Stimulated activated CD4-positive, alpha-beta T cell treated with anti-CD3 and anti-CD28 coated beads, TNF-alpha, amount 100 ng/mL, for 1 hour (primary cell): ENCODE data around the gene OR51D1.

Experiments
- DNase-seq, 3 donors: peaks; one replicate each; pipeline ENCODE4 v3.0.0-alpha.2; 2020; ENCODE audit warnings: low read depth in 3 of 3, low spot score in 1 of 3

Gene OR51D1

DNA sequence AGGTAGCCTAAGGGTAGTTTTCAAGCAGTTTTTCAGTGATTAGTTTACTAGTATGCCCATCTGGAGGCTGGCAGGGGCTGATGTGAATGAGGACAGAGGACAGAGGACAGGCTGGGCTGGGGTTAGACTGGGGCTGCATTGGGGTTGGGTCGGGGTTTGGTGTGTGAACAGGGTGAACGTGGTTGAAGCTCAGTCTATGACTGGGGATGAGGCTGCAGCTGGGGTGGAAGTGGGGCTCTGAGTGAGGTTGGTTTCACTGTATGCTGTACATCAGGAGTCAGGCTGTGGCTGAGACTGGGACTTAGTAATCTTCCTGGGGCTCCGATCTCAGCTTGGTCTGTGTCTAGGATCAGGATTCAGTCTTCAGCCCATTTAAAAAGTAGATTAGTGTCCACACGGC lies 7.0 kb downstream of the OR51D1 start:
- no peak for DNase-seq

DNA sequence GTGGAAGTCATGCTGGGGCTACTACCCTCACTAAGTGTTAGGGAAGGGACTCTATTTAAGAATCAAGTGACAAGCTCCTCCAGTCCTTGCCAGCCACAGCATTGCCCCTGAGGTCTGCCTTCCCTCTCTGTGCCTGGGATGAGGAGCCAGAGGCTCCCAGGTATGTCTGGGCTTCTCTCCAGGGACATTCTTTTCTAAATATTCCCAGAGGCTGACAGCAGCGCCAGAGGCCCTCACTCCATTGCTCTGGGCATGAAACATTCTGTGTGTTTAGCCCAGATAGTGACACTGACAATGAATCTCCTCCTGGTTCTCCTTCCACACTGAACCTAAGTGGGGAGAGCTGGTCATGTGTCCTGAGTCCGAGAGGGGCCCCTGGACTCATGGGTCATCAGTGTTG lies 8.7 kb downstream of the OR51D1 start:
- DNase-seq, result no peak

GRCh38 chr11:4647766-4648165 lies 10.5 kb downstream of the OR51D1 start:
- no peak for DNase-seq

DNA sequence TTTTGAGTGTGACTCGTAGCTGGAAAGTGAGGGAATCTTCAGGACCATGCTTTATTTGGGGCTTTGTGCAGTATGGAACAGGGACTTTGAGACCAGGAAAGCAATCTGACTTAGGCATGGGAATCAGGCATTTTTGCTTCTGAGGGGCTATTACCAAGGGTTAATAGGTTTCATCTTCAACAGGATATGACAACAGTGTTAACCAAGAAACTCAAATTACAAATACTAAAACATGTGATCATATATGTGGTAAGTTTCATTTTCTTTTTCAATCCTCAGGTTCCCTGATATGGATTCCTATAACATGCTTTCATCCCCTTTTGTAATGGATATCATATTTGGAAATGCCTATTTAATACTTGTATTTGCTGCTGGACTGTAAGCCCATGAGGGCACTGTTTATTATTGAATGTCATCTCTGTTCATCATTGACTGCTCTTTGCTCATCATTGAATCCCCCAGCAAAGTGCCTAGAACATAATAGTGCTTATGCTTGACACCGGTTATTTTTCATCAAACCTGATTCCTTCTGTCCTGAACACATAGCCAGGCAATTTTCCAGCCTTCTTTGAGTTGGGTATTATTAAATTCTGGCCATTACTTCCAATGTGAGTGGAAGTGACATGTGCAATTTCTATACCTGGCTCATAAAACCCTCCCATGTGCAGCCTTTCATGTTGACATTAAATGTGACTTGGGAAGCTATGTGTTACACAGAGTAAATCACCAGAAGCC lies 17.5 kb downstream of the OR51D1 start:
- DNase-seq, result no peak

- no peak for DNase-seq
Observed at GRCh38 chr11:4658629-4659445, 21.6 kb downstream of the OR51D1 start.

DNA sequence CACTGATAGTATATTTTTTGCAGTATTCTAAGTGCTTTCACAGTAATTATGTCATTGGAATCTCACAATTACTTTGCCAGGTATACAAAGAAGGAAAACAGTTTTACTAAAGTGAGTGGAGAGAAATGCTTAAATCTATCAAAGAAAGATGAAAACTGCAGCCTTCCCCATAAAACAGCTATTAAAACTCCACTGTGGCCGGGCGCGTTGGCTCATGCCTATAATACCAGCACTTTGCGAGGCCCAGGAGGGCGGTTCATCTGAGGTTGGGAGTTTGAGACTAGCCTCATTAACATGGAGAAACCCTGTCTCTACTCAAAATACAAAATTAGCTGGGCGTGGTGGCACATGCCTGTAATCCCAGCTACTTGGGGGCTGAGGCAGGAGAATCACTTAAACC lies 25.6 kb downstream of the OR51D1 start:
- no peak for DNase-seq

DNA sequence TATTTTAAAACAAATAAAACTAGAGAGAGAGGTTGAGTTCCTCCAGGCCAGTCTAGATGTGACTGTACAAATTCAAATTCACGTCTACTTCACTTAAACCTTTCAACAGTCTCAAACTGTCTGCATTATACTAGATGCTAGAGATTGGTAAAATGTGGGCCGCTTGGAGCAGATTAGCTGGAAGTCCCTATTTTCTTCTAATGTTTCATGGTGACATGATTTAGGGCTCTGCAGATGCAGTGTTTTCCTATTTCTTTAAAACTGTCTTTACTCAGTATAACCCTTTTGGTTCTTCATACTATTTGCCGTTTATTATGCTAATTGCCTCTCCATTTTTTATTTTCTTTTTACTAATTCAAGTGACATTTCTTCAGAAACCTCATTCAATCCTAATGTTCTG lies 26.9 kb downstream of the OR51D1 start:
- DNase-seq, result no peak

DNA sequence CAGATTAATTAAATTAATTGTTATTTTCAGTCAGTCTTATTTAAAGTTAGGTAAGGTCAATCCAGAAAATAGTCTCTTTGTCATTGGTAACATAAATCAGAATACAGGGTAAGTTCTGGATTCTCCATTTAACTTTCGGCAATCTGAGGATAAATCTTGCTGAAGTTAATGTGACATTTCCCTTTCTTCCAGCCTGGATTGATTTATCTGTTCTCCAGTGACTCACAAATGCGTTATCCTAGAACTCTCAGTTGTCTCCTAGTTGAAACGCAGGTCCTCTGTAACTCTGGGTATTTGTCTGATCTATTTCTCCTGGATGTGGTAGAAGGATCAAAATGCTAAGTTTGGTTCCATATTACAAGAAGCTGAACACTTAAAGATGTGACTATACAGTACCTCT lies 27.5 kb downstream of the OR51D1 start:
- no peak for DNase-seq

GRCh38 chr11:4665424-4665823 lies 28.1 kb downstream of the OR51D1 start:
- no peak for DNase-seq

DNA sequence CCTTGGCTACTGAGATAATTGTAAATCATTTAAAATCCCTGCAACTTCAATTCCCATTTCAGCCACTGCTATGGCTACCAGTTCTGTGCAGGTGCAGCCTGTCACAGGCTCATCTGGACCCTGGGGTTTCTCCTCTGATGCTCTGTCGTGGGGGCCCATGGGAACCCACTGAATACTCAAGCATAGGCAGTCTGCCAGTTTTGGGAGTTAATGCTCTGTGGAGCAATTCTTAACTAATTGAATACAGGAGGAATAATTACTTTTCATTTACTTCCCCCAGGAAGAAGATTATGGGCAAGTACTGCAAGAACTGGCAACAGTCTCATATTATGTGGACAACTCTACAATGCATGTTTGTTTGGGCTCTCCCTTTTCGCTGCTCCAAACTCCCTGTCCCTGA lies 34.5 kb downstream of the OR51D1 start:
- DNase-seq, result no peak

GRCh38 chr11:4672470-4672869 lies 35.2 kb downstream of the OR51D1 start:
- no peak for DNase-seq

DNA sequence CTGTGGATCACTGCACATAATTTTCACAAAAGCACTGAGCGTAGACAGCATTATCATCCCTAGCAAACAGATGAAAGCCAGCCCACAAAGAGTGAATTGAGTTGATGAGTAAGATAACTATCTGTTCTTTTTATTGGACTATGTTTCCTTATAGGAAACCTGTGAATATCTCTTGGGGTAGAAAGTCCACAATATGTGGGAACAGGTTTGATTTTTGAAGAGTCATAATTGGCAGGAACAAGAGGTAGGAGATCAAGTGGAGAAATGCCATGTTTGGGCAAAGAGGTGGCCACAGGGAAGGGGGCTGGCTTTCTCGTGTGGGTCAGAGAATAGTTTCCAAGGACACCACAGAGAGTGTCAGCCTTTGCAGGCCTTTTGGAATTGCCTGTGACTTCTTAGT lies 36.5 kb downstream of the OR51D1 start:
- DNase-seq, result no peak

GRCh38 chr11:4677948-4678347 lies 40.7 kb downstream of the OR51D1 start:
- no peak for DNase-seq

DNA sequence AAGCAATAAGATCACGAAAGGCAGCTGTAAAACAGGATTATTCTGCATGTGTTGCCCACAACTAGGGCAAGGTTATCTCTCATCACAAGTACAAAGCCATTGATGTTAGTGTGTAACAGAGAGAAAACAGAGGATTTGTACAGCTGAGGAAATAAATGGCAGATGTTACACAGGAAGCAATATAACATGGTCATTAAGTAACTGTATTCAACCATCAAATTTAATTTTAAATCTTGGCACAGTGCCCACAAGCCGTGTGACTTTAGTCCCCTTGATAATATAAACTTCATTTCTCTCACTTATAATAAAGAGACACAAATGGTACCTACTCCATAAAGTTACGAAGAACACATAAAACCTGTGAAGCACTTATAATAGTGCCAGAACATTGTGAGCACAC lies 43.1 kb downstream of the OR51D1 start:
- no peak for DNase-seq

DNA sequence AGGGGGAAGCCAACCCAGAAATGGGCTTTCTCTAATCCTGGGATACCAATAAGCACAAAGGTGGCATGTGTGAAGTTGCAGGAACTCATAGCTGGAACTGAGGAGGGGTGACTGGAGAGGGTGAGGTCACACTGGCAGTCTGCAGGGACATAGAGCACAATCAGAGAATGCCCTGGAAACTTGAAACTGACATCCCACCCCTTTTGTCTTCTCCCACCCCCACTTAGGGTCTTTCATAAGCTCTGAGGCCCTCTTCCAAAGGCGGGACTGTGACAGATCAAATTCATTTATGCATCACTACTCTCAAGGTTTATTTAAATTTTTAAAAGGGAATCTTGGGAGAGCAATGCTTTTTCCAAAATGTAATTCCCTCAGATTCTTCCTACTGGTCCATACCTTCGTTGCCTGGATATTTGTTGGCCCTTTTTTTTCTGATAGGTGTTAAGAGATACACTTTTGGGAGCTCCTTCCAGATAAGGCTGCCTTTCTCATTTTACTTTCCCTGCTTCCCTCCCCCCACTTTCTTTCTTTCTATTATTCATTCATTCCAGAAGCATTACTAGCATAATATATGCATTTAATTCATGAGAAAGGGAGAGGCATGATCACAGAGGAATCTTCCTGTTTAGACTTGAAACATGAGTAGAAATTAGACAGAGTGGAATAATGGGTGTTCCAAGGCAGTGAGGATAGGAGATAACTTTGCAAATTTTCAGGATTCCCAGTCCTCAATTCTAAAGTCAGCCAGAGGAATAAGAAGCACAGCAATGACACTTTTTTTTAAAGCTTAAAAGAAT lies 45.5 kb downstream of the OR51D1 start:
- no peak for DNase-seq

DNA sequence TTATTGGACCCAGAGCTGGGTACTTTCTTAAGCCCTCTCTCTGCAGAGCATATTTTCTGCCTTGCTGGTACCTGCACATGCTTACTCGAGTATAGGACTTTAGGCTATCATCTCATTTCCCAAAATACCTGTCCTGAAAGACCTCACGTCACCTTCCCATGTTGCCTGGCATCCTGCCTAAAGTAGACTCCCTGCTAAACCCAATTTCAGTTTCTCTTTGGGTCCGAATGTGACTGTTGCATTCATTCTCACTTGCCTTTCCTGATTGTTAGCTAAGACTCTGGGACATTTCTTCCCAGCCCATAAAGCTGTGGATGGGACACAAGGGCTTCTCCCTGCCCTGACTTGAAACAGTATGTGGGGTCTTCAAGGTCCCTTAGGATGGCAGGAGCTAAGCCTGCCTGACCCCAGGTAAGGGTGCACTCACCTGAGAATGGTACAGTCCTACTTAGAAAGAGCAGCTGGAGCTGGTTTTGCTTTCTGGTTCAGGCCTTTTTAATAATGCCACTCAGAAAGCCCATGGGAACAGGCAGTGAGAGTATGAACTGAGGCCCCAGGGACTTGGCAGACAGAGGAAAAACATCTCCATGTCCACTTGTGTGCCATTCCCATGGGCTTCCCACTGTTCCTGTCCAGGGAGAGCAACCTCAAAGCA lies 47.5 kb downstream of the OR51D1 start:
- no peak for DNase-seq
